Type B pancreatic cell (in vitro differentiated cells): ENCODE results near the gene F2RL2. TPM values are rescaled to one million over a fixed set of nuclear protein-coding genes. Genes with fewer than 3 reads are reported as not detected.

Experiments
- DNase-seq: peaks from one replicate; pipeline ENCODE4 v3.0.0; 2021; ENCODE audit warnings: mixed read lengths; ENCODE audit not compliant: unreplicated experiment; ENCODE audit errors: extremely low spot score
- H3K27ac Mint-ChIP-seq: 2 replicates; pipeline ENCODE4 v1.8.0; 2021; ENCODE audit warnings: mild to moderate bottlenecking, mixed read lengths
- H3K27me3 Mint-ChIP-seq: 2 replicates; pipeline ENCODE4 v1.8.0; 2021; ENCODE audit warnings: mixed read lengths
- H3K36me3 Mint-ChIP-seq: 2 replicates; pipeline ENCODE4 v1.8.0; 2021; ENCODE audit warnings: mixed read lengths
- H3K4me1 Mint-ChIP-seq: one replicate; pipeline ENCODE4 v1.8.0; 2021; ENCODE audit warnings: mixed read lengths; ENCODE audit not compliant: unreplicated experiment
- H3K4me3 Mint-ChIP-seq: 2 replicates; pipeline ENCODE4 v1.8.0; 2021; ENCODE audit warnings: mild to moderate bottlenecking, mixed read lengths
- H3K9me3 Mint-ChIP-seq: 2 replicates; pipeline ENCODE4 v1.8.0; 2021; ENCODE audit warnings: mixed read lengths
- CTCF ChIP-seq: fragments of 200-600 bp; sonication (generic); conservative IDR thresholded peaks from 2 replicates; pipeline ENCODE4 v1.5.0; 2021; ENCODE audit warnings: antibody characterized with exemption, mild to moderate bottlenecking
- total RNA-seq: library from RNA; stranded (reverse); gene quantifications from 2 replicates; pipeline ENCODE4 v1.2.1, GENCODE V29; 2021; ENCODE audit warnings: low replicate concordance

The F2RL2 gene
- total RNA-seq, 1 donor from 2014 or later: 5.1 TPM

- peak; percentile 73 for TF ChIP-seq CTCF
- H3K9me3 Mint-ChIP-seq: no peaks in the 10 kb centered on the region
- no peaks in the 10 kb centered on the region for H3K4me1 Mint-ChIP-seq
- no peak overlapping the region for H3K27ac Mint-ChIP-seq
- no peak overlapping the region for H3K4me3 Mint-ChIP-seq
- H3K36me3 Mint-ChIP-seq: no peaks in the 10 kb centered on the region
- no peaks in the 10 kb centered on the region for H3K27me3 Mint-ChIP-seq
- no peak for DNase-seq
These were observed 39.8 kb downstream of the F2RL2 start for GRCh38 chr5:76583163-76584047.

GRCh38 chr5:76582230-76583162 is 40.7 kb downstream of the F2RL2 start:
- TF ChIP-seq CTCF: no peak
- H3K36me3 Mint-ChIP-seq: no peaks in the 10 kb centered on the region
- H3K4me3 Mint-ChIP-seq: no peak overlapping the region
- H3K27me3 Mint-ChIP-seq: no peaks in the 10 kb centered on the region
- H3K4me1 Mint-ChIP-seq: no peaks in the 10 kb centered on the region
- H3K27ac Mint-ChIP-seq: no peak overlapping the region
- no peak for DNase-seq
- no peaks in the 10 kb centered on the region for H3K9me3 Mint-ChIP-seq

GRCh38 chr5:76580981-76581380 is 42.2 kb downstream of the F2RL2 start:
- H3K36me3 Mint-ChIP-seq: no peaks in the 10 kb centered on the region
- TF ChIP-seq CTCF: no peak
- no peaks in the 10 kb centered on the region for H3K27me3 Mint-ChIP-seq
- no peak overlapping the region for H3K27ac Mint-ChIP-seq
- no peak for DNase-seq
- H3K4me1 Mint-ChIP-seq: no peaks in the 10 kb centered on the region
- no peak overlapping the region for H3K4me3 Mint-ChIP-seq
- no peaks in the 10 kb centered on the region for H3K9me3 Mint-ChIP-seq

- H3K27ac Mint-ChIP-seq: no peak overlapping the region
These were observed 43.9 kb downstream of the F2RL2 start for GRCh38 chr5:76579166-76579937.

More at GRCh38 chr5:76579166-76579937, 43.9 kb downstream of the F2RL2 start:
- Mint-ChIP-seq H3K36me3 (no peaks in the 10 kb centered on the region), H3K27me3 (no peaks in the 10 kb centered on the region), H3K4me3 (no peak overlapping the region), H3K9me3 (no peaks in the 10 kb centered on the region), H3K4me1 (no peaks in the 10 kb centered on the region)
- no peak for DNase-seq
- TF ChIP-seq CTCF: no peak
